ENCODE measurements around the gene PHF21B.

The PHF21B gene

GRCh38 chr22:44937216-44937615 is 72.6 kb downstream of the PHF21B start:
- TF ChIP-seq ZFX (IDR thresholded peaks at IDR 0.05; ENCODE audit: borderline replicate concordance) (no peak), CTCF (IDR thresholded peaks at IDR 0.05) (no peak)
- no peak overlapping the region for H3K27ac ChIP-seq

- TF ChIP-seq CTCF (IDR thresholded peaks at IDR 0.05) (no peak), ZFX (IDR thresholded peaks at IDR 0.05; ENCODE audit: borderline replicate concordance) (no peak)
- no peak overlapping the region for H3K27ac ChIP-seq
These were observed 73.6 kb downstream of the PHF21B start for GRCh38 chr22:44936201-44936600.

GRCh38 chr22:44935724-44936123 is 74.1 kb downstream of the PHF21B start:
- no peak for TF ChIP-seq CTCF (IDR thresholded peaks at IDR 0.05)
- no peak for TF ChIP-seq ZFX (IDR thresholded peaks at IDR 0.05; ENCODE audit: borderline replicate concordance)
- H3K27ac ChIP-seq, result no peak overlapping the region

GRCh38 chr22:44934454-44934735 is 75.4 kb downstream of the PHF21B start:
- H3K27ac ChIP-seq, result no peak overlapping the region
- TF ChIP-seq CTCF (IDR thresholded peaks at IDR 0.05), result no peak
- no peak for TF ChIP-seq ZFX (IDR thresholded peaks at IDR 0.05; ENCODE audit: borderline replicate concordance)

- no peak for TF ChIP-seq ZFX (IDR thresholded peaks at IDR 0.05; ENCODE audit: borderline replicate concordance)
- no peak for TF ChIP-seq CTCF (IDR thresholded peaks at IDR 0.05)
- H3K27ac ChIP-seq, result no peak overlapping the region
These were observed 75.9 kb downstream of the PHF21B start for GRCh38 chr22:44933666-44934453.

GRCh38 chr22:44932493-44932892 is 77.3 kb downstream of the PHF21B start:
- TF ChIP-seq CTCF (IDR thresholded peaks at IDR 0.05), result no peak

GRCh38 chr22:44931766-44932165 is 78.0 kb downstream of the PHF21B start:
- TF ChIP-seq ZFX (IDR thresholded peaks at IDR 0.05; ENCODE audit: borderline replicate concordance) (no peak), CTCF (IDR thresholded peaks at IDR 0.05) (no peak)
- H3K27ac ChIP-seq, result no peak overlapping the region

More at GRCh38 chr22:44932493-44932892, 77.3 kb downstream of the PHF21B start:
- no peak overlapping the region for H3K27ac ChIP-seq
